Nephron progenitor cell (in vitro differentiated cells): ENCODE data around the gene KDM4B.
A peak's percentile ranks its signal among the peaks of the same experiment; 100 is the strongest.
"Not testable (repeated sequence)": the region's sequence is repeated elsewhere in the genome, so short reads cannot be mapped to it uniquely, and the experiment has no call there.

ENCODE experiments used
- DNase-seq: peaks from one replicate; pipeline ENCODE4 v3.0.0; 2021
- H3K27ac Mint-ChIP-seq: 2 replicates; pipeline ENCODE4 v1.8.0; 2021; ENCODE audit warnings: mild to moderate bottlenecking, moderate library complexity, mixed read lengths
- H3K27me3 Mint-ChIP-seq: 2 replicates; pipeline ENCODE4 v1.8.0; 2021; ENCODE audit warnings: mild to moderate bottlenecking, low read depth, mixed read lengths; ENCODE audit not compliant: poor library complexity
- H3K36me3 Mint-ChIP-seq: 2 replicates; pipeline ENCODE4 v1.8.0; 2021; ENCODE audit warnings: low read depth, mixed read lengths
- H3K4me1 Mint-ChIP-seq: 2 replicates; pipeline ENCODE4 v1.8.0; 2021; ENCODE audit warnings: mixed read lengths
- H3K4me3 Mint-ChIP-seq: 2 replicates; pipeline ENCODE4 v1.8.0; 2021; ENCODE audit warnings: mild to moderate bottlenecking, moderate library complexity, mixed read lengths
- H3K9me3 Mint-ChIP-seq: 2 replicates; pipeline ENCODE4 v1.8.0; 2021; ENCODE audit warnings: mild to moderate bottlenecking, moderate library complexity, mixed read lengths
- CTCF ChIP-seq: fragments of 200-600 bp; sonication (generic); IDR thresholded peaks from 2 replicates; pipeline ENCODE4 v1.5.0; 2021; ENCODE audit warnings: antibody characterized with exemption

KDM4B gene

GRCh38 chr19:5028229-5028886, 59.4 kb downstream of the KDM4B start:
- no peak overlapping the region for H3K27ac Mint-ChIP-seq
- TF ChIP-seq CTCF: no peak
- DNase-seq: no peak
- H3K4me3 Mint-ChIP-seq: no peak overlapping the region
- H3K27me3 Mint-ChIP-seq: no peaks in the 10 kb centered on the region
- peaks cover 17% of the 10 kb centered on the region for H3K36me3 Mint-ChIP-seq
- H3K9me3 Mint-ChIP-seq: no peaks in the 10 kb centered on the region
- peaks cover 23% of the 10 kb centered on the region for H3K4me1 Mint-ChIP-seq

- DNase-seq: peak; percentile 76
- H3K9me3 Mint-ChIP-seq, H3K27ac Mint-ChIP-seq, H3K4me3 Mint-ChIP-seq, H3K27me3 Mint-ChIP-seq: not testable (repeated sequence)
- peaks cover 23% of the 10 kb centered on the region for H3K4me1 Mint-ChIP-seq
- TF ChIP-seq CTCF: peak; percentile 66
- H3K36me3 Mint-ChIP-seq: peaks cover 27% of the 10 kb centered on the region
Observed at GRCh38 chr19:5029596-5029995, 60.7 kb downstream of the KDM4B start.

DNA sequence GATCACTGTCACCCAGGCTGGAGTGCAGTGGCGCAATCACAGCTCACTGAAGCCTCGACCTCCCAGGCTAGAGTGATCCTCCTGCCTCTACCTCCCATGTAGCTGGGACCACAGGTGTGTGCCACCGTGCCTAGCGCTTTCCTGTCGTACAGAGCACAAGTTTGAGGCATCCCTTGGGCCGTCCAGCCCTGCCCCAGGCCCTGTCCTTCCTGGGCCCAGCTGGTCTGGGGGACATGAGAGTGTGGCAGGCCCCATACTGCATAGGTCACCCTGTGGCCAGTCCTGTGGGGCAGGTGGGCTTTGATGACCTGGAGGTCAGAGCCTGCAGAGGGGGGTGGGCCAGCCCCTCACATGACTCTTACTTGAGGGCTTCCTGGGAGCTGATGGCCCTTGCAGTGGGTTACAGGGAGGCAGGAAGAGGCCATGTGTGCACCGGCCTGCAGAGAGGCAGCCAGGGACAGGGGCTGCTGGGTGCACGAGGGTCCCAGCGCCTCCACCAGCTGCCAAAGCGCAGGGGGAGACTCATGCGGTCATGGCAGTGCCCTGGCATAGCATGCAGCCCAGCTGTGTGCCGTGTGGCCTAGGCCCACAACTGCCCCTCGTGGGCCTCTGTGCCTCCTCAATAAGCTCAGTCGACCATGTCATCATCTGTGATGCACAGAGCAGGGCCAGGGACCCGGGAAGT, 61.4 kb downstream of the KDM4B start:
- Mint-ChIP-seq H3K36me3 (peaks cover 29% of the 10 kb centered on the region), H3K9me3 (no peaks in the 10 kb centered on the region), H3K4me3 (no peak overlapping the region), H3K27ac (no peak overlapping the region), H3K27me3 (no peaks in the 10 kb centered on the region), H3K4me1 (peaks cover 23% of the 10 kb centered on the region)
- no peak for DNase-seq
- no peak for TF ChIP-seq CTCF

DNA sequence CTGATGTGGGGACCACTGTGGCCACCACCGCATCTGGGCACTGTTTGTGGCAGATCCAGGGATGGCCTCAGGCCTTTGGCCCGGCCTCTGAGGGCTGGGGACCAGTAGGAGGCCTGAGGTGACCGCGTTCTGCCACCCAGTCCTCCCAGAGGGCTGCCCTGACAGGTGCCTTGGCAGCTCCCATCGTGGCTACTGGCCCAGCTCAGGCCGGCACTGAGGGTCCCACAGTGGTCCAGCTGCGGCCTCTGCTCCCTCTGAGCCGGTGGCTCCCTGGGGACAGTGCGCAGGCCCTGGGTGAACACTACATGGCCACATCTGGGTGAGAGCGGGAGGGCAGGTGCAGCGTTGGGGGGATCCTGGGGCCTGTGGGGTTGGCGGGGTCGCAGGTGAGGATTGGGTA, 61.9 kb downstream of the KDM4B start:
- Mint-ChIP-seq H3K9me3 (no peaks in the 10 kb centered on the region), H3K4me1 (peaks cover 23% of the 10 kb centered on the region), H3K36me3 (peaks cover 29% of the 10 kb centered on the region), H3K27me3 (no peaks in the 10 kb centered on the region), H3K27ac (no peak overlapping the region), H3K4me3 (no peak overlapping the region)
- no peak for TF ChIP-seq CTCF
- DNase-seq: no peak

DNA sequence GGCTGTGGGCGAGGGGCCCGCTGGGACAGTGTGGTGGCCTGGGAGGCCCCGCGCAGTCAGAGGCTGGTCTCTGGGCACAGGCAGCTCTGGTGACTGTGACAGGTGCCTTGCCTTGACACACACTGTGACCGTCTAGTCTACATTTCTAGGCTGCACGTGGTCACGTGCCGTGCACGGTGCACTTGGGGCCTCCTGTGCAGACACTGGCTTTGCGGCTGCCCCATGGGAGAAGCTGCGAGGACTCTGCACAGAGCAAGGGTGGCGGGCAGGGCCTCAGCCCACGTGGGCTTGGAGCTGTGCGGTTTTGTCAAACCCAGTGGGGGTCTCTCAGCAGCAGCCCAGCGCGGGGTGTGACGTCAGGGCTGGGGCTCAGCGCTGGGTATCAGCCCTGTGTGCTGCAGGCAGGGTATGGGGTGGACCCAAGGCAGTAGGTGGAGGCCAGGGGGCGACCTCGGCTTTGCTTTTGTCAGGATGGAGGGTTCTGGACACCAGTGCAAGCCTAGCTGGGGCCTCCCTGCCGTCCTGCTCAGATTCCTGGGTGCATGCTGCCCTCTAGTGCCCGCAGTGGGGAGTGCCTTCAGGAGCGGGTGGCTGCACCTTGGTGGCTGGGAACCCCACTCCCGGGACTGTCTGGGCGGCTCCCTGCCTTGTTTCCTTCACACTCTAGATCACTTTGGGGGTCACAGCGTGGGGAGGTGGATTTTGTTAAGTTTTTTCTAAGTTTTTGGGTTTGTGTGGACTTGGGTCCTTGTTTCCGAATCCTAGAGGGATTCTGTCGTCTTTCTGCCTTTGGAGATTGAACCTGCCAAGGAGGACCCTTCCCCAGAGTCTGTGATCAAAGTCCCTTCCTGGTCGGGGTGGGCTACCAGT, 62.6 kb downstream of the KDM4B start:
- H3K4me1 Mint-ChIP-seq: peaks cover 23% of the 10 kb centered on the region
- TF ChIP-seq CTCF: peak; percentile 88
- H3K36me3 Mint-ChIP-seq: peaks cover 29% of the 10 kb centered on the region
- H3K4me3 Mint-ChIP-seq: no peak overlapping the region
- H3K27me3 Mint-ChIP-seq: no peaks in the 10 kb centered on the region
- peak overlapping the region; percentile 77 for H3K27ac Mint-ChIP-seq
- H3K9me3 Mint-ChIP-seq: no peaks in the 10 kb centered on the region
- peak; percentile 95 for DNase-seq
